Tibial nerve (tissue), 4 donors: Measurements from ENCODE around the gene ZNF618.

Source experiments
- EP300 ChIP-seq, 2 donors: sonication (generic); formaldehyde crosslinking; IDR thresholded peaks; one replicate each; pipeline ENCODE4 v1.6.1; 2017; ENCODE audit warnings: antibody characterized with exemption in 2 of 2, mild to moderate bottlenecking in 1 of 2
- POLR2A ChIP-seq, 2 donors: fragments of 450-650 bp; IDR thresholded peaks; one replicate each; pipeline ENCODE4 v1.6.1; 2017; ENCODE audit warnings: antibody characterized with exemption in 2 of 2, mild to moderate bottlenecking in 2 of 2, moderate library complexity in 2 of 2
- TF ChIP-seq, protein P1 (sequence below), 5 experiments: fragments of 200-600 bp in 3 of 5; fragments of 450-650 bp in 2 of 5; sonication (generic) in 3 of 5; IDR thresholded peaks; one replicate each; pipeline ENCODE4 v1.5.1; 2016 to 2019; ENCODE audit warnings: antibody characterized with exemption in 5 of 5, mild to moderate bottlenecking in 3 of 5, moderate library complexity in 2 of 5

GRCh38 chr9:113941526-113941925 is 65.4 kb downstream of the ZNF618 start:
- TF ChIP-seq POLR2A (IDR thresholded peaks at IDR 0.05) (no peak), EP300 (IDR thresholded peaks at IDR 0.05) (no peak)
- TF ChIP-seq, protein P1, sequence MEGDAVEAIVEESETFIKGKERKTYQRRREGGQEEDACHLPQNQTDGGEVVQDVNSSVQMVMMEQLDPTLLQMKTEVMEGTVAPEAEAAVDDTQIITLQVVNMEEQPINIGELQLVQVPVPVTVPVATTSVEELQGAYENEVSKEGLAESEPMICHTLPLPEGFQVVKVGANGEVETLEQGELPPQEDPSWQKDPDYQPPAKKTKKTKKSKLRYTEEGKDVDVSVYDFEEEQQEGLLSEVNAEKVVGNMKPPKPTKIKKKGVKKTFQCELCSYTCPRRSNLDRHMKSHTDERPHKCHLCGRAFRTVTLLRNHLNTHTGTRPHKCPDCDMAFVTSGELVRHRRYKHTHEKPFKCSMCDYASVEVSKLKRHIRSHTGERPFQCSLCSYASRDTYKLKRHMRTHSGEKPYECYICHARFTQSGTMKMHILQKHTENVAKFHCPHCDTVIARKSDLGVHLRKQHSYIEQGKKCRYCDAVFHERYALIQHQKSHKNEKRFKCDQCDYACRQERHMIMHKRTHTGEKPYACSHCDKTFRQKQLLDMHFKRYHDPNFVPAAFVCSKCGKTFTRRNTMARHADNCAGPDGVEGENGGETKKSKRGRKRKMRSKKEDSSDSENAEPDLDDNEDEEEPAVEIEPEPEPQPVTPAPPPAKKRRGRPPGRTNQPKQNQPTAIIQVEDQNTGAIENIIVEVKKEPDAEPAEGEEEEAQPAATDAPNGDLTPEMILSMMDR (IDR thresholded peaks at IDR 0.05) = no peak
